ENCODE measurements around the gene TYMP.
"Not testable (repeated sequence)": the region's sequence is repeated elsewhere in the genome, so short reads cannot be mapped to it uniquely, and the experiment has no call there.

TYMP gene

GRCh38 chr22:50546326-50547262 is 16.8 kb upstream of the TYMP start:
- intact Hi-C loops (cut with DNase I; ENCODE audit: low total_unique reads) = no loop called here
- H3K9me3 ChIP-seq = no peaks in the 10 kb centered on the region
- peaks cover 0 to 33% (median 19%) of the 10 kb centered on the region in 4 donors for H3K4me1 ChIP-seq
- no peak for TF ChIP-seq CTCF (IDR thresholded peaks at IDR 0.05)
- H3K27ac ChIP-seq = no peak overlapping the region
- H3K36me3 ChIP-seq = no peaks in the 10 kb centered on the region
- H3K4me3 ChIP-seq = no peak overlapping the region
- H3K27me3 ChIP-seq = peaks cover 0 to 82% of the 10 kb centered on the region in 2 donors
- no peak for DNase-seq

- H3K27ac ChIP-seq = no peak within 1 kb of the TSS
- no peaks in the 10 kb centered on the region for H3K36me3 ChIP-seq
- no peaks in the 10 kb centered on the region for H3K9me3 ChIP-seq
- intact Hi-C loops (cut with DNase I; ENCODE audit: low total_unique reads) = no loop called here
- no peak for TF ChIP-seq CTCF (IDR thresholded peaks at IDR 0.05)
- H3K4me1 ChIP-seq = peaks cover 0 to 33% (median 19%) of the 10 kb centered on the region in 4 donors
- peaks cover 0 to 73% of the 10 kb centered on the region in 2 donors for H3K27me3 ChIP-seq
- H3K4me3 ChIP-seq = no peak within 1 kb of the TSS
- no peak for DNase-seq
Observed at GRCh38 chr22:50545522-50546325, 15.9 kb upstream of the TYMP start, which contains the start of gene KLHDC7B. TSS of gene KLHDC7B (plus strand) at chr22:50545899. CDS start at chr22:50546244, 345 bp downstream.

GRCh38 chr22:50544746-50545253 is 15.0 kb upstream of the TYMP start:
- TF ChIP-seq CTCF (IDR thresholded peaks at IDR 0.05) = no peak
- no peak for DNase-seq
- peaks cover 0 to 64% of the 10 kb centered on the region in 2 donors for H3K27me3 ChIP-seq
- no peak overlapping the region for H3K27ac ChIP-seq
- no peak overlapping the region for H3K4me3 ChIP-seq
- no peaks in the 10 kb centered on the region for H3K9me3 ChIP-seq
- peaks cover 0 to 33% (median 19%) of the 10 kb centered on the region in 4 donors for H3K4me1 ChIP-seq
- intact Hi-C loops (cut with DNase I; ENCODE audit: low total_unique reads) = no loop called here
- no peaks in the 10 kb centered on the region for H3K36me3 ChIP-seq

GRCh38 chr22:50544078-50544745 is 14.4 kb upstream of the TYMP start:
- Histone ChIP-seq H3K9me3 (no peaks in the 10 kb centered on the region), H3K4me3 (peak overlapping the region; percentile 16 to 29), H3K27ac (no peak overlapping the region), H3K27me3 (peaks cover 0 to 58% of the 10 kb centered on the region in 2 donors), H3K36me3 (no peaks in the 10 kb centered on the region), H3K4me1 (peaks cover 0 to 34% (median 20%) of the 10 kb centered on the region in 4 donors)
- TF ChIP-seq CTCF (IDR thresholded peaks at IDR 0.05) = peak; percentile 27 to 28
- intact Hi-C loops (cut with DNase I; ENCODE audit: low total_unique reads) = no loop called here
- peak in 1 of 2 donors; percentile 81 for DNase-seq

GRCh38 chr22:50542416-50542927 is 12.7 kb upstream of the TYMP start:
- H3K36me3 ChIP-seq = no peaks in the 10 kb centered on the region
- no peak overlapping the region for H3K4me3 ChIP-seq
- no peak for DNase-seq
- H3K27me3 ChIP-seq = peaks cover 0 to 55% of the 10 kb centered on the region in 2 donors
- no peaks in the 10 kb centered on the region for H3K9me3 ChIP-seq
- no peak for TF ChIP-seq CTCF (IDR thresholded peaks at IDR 0.05)
- intact Hi-C loops (cut with DNase I; ENCODE audit: low total_unique reads) = no loop called here
- peaks cover 0 to 27% (median 12%) of the 10 kb centered on the region in 4 donors for H3K4me1 ChIP-seq
- H3K27ac ChIP-seq = no peak overlapping the region

- DNase-seq; H3K4me3 ChIP-seq; H3K27ac ChIP-seq; H3K9me3 ChIP-seq; intact Hi-C loops (cut with DNase I; ENCODE audit: low total_unique reads); H3K36me3 ChIP-seq: not testable (repeated sequence)
- H3K4me1 ChIP-seq = peaks cover 0 to 19% (median 10%) of the 10 kb centered on the region in 4 donors
- peaks cover 0 to 50% of the 10 kb centered on the region in 2 donors for H3K27me3 ChIP-seq
Observed at GRCh38 chr22:50541667-50542026, 11.8 kb upstream of the TYMP start.

Data from tibial artery (tissue), 4 donors.